Retinal pigment epithelial cell (primary cell): ENCODE data around the gene TRMT61A.

Source experiments
- DNase-seq: peaks from one replicate; pipeline ENCODE4 v3.0.0-alpha.2; 2010; ENCODE audit warnings: low read depth
- H3K4me3 ChIP-seq: 2 replicates; pipeline ENCODE4 v1.5.1; 2011; ENCODE audit warnings: mild to moderate bottlenecking, low read length, control low read depth, moderate library complexity
- TF ChIP-seq, protein P1 (sequence below): conservative IDR thresholded peaks from 2 replicates; pipeline ENCODE4 v1.5.1; 2011; ENCODE audit warnings: low read depth, low read length, control low read depth, inconsistent platforms

Gene TRMT61A

DNA sequence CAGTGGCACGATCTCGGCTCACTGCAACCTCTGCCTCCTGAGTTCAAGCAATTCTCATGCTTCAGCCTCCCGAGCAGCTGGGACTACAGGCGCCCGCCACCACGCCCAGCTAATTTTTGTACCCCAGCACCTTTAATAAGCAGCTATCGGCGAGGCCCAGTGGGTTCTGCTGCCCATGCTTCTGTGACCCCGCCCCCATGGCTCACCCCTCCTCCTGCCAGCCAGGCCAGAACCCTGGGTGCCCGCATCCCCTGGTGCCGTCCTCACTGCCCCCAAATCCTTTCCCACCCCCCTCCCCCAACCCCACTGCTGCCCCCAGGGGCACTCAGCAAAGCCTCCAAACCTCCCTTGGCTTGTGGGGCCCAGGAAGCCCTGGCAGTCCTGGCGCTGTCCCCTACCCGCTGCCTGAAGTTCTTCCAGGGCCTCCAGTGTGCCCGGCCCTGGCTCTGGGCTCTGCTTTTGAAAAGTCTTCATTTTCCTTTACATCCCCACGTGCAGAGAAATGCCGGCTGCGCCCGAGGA is 19.0 kb downstream of the TRMT61A start:
- no peak overlapping the region for H3K4me3 ChIP-seq
- TF ChIP-seq, protein P1, sequence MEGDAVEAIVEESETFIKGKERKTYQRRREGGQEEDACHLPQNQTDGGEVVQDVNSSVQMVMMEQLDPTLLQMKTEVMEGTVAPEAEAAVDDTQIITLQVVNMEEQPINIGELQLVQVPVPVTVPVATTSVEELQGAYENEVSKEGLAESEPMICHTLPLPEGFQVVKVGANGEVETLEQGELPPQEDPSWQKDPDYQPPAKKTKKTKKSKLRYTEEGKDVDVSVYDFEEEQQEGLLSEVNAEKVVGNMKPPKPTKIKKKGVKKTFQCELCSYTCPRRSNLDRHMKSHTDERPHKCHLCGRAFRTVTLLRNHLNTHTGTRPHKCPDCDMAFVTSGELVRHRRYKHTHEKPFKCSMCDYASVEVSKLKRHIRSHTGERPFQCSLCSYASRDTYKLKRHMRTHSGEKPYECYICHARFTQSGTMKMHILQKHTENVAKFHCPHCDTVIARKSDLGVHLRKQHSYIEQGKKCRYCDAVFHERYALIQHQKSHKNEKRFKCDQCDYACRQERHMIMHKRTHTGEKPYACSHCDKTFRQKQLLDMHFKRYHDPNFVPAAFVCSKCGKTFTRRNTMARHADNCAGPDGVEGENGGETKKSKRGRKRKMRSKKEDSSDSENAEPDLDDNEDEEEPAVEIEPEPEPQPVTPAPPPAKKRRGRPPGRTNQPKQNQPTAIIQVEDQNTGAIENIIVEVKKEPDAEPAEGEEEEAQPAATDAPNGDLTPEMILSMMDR, result no peak
- no peak for DNase-seq

DNA sequence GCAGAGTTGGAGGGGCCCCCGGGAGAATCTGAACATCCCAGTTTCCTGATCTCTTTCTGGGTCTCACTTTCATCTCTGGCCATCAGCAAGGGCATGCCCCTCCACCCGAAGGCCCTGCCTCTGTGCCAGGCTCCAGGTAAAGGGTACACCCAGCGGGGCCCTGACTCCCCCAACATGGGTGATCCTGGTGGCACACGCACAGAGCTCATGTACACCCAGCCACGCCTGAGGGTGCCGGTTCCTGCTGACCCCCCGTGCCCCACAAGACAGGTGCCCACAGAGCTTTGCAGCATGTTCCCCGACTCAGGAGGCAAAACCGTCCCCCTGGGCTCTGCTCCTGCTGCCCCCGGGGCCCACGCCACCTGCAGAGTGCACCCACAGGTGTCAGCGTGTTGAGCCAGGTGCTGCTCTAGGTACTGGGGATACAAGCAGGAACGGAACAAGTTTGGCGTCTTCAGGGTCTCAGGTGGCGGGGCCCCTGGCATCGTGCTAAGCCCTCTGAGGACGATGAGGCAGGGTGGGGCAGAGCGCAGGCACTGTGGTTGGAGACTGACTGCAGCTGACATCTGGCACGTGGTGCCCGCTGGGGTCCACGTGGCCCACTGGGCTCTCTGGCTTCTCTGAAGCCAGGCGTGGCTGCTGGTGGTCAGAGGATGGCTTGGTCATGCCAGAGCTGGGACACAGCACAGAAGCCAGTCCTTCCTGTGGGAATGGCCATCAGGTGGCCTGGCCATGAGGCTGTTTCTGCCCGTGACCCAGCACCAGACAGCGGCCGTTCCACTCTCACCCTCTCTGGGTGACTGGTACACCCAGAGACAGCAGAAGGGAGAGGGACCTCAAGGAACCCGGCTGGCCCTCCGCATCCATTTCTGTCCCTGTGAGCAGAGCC is 19.7 kb downstream of the TRMT61A start:
- DNase-seq, result no peak
- no peak overlapping the region for H3K4me3 ChIP-seq
- TF ChIP-seq, protein P1, result no peak

DNA sequence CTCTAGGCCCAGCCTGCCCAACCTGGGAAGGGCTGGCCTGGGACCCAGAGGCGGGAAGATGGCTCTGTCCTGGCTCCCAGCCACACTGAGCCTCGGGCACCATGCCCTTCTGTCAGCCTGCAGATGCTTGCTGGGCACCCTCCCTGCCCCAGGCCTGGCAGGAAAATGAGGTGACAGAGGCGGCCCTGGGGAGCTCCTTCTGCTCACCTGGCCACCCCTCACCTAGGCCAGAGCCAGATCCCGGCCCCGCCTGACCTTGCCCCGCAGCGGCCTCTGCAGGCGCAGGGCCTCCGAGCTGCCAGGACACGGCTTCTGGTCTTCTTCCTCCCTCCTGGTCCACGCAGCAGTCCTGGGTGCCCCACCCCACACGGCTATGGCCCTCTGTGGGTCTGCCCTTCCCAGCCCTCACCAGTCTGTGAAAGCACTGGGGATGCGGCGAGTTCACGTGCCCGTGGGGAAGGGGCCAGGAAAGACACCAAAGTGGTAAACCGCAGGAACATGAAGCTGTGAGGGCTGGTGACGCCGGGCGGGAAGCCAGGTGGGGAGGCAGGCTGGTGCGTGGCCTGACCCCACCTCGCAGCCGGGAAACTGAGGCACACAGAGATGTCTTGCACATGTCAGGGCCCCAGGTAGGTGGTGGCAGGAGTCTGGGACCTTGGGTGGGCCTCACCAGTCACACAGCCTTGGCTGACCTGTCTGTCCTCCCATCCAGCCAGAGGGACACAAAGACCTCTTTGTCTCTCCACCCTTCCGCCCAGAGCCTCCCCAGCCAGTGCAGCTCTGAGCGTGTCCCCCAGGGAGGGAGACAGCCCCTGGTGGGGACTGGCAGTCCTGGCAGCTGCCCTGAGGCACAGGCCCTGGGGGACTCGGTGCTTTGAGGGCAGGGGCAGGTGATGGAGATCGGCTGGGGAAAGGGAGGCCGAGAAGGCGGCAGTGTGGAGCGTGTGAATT is 20.6 kb downstream of the TRMT61A start:
- H3K4me3 ChIP-seq, result no peak overlapping the region
- no peak for DNase-seq
- TF ChIP-seq, protein P1, result no peak

DNA sequence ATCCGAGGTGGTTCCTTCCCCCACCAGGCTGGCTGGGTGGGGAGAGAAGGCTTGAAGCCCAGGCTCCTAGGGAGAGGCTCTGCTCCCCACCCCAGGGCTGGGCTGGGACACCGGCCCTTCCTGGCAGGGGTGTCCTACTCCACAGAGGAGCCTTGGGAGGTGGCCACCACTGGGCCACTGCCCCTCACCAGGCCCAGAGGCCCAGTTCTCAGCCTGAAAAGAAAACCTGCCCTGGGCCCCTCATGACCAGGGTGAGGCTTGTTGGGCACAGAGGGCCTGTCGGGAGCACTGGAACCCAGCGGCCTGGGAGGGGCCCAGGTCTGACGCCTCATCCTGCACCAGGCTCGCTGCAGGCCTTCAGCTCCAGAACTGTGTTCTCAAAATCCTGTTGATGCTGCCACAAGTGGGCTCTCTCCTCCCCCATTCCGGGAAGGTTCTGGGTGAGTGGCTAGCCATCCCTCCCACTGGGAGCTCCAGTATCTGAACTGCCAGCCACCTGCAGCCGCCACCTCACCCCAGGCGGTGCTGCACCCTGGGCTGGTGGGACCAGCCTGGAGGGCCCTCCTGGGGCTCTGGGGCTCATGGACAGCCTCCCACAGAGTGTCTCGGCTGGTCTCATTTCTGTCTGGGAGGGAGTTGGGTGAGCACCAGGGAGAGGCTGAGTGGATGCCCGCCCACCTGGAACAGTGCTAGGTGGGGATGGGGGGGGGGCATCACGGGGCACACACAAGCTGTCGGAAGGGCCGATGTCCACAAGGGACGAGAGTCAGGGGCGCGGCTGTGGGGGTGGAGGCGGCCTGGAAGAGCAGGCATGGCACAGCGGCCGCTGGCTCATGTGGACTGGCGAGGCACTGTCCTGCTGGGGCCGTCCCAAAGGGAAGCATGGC is 21.7 kb downstream of the TRMT61A start:
- H3K4me3 ChIP-seq, result no peak overlapping the region
- TF ChIP-seq, protein P1, result no peak

DNA sequence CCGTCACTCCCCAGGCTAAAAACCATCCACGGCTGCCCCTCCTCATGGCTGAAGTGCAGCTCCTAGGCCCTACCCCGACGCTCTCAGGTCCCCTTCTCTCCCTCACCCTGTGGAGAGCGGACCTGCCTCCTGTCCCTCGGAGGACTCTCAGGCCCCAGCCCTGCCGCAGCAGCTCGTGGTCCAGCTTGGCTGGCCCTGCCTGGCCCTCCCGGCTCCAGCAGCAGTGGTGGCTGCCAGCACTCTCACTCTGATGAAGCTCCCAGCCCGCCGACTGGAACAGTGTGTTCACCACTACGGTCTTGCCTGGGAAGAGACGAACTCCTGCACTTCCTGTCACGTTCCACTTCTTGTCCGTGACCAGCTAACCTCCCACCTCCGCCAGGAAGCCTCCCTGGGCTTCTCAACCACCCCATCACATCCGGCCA is 22.4 kb downstream of the TRMT61A start:
- TF ChIP-seq, protein P1, result no peak
- no peak for DNase-seq
- no peak overlapping the region for H3K4me3 ChIP-seq

More for the DNA sequence above, 21.7 kb downstream of the TRMT61A start:
- DNase-seq, result no peak
